Right atrium auricular region (tissue), 2 donors: ENCODE data around the gene TBC1D21. TPM values are rescaled to one million over a fixed set of nuclear protein-coding genes. Genes with fewer than 3 reads are reported as not detected.

ENCODE experiments used
- DNase-seq: peaks from one replicate; pipeline ENCODE4 v3.0.0-alpha.2; 2019; ENCODE audit warnings: low spot score
- H3K27ac ChIP-seq, 2 donors: fragments of 200-600 bp; sonication (generic); 1 replicate in 1 of 2; 2 replicates in 1 of 2; pipeline ENCODE4 v1.5.1; 2016 to 2019
- H3K27me3 ChIP-seq, 2 donors: fragments of 200-600 bp; sonication (generic); one replicate each; pipeline versions ENCODE4 v1.5.1 to v1.6.0; 2017 to 2019
- H3K36me3 ChIP-seq: fragments of 200-600 bp; sonication (generic); one replicate; pipeline ENCODE4 v1.5.1; 2016
- H3K4me1 ChIP-seq, 2 donors: fragments of 200-600 bp; sonication (generic); one replicate each; pipeline versions ENCODE4 v1.5.1 to v1.6.0; 2017 to 2019
- H3K4me3 ChIP-seq, 2 donors: fragments of 200-600 bp; sonication (generic); 1 replicate in 1 of 2; 2 replicates in 1 of 2; pipeline ENCODE4 v1.5.1; 2017 to 2019; ENCODE audit warnings: mild to moderate bottlenecking in 1 of 2, moderate library complexity in 1 of 2
- H3K9me3 ChIP-seq, 2 donors: fragments of 200-600 bp; sonication (generic); one replicate each; pipeline ENCODE4 v1.5.1; 2019
- total RNA-seq, 2 donors: library from RNA; depleted of rRNA; stranded (reverse); fragments of >200 nt; gene quantifications; one replicate each; pipeline ENCODE4 v1.1.0, GENCODE V29; 2016
- TF ChIP-seq, protein P1 (sequence below), 2 donors: fragments of 200-600 bp; sonication (generic); IDR thresholded peaks; one replicate each; pipeline ENCODE4 v1.5.1; 2019; ENCODE audit warnings: antibody characterized with exemption in 2 of 2

The TBC1D21 gene
- total RNA-seq, 2 donors from 2014 or later = not detected

DNA sequence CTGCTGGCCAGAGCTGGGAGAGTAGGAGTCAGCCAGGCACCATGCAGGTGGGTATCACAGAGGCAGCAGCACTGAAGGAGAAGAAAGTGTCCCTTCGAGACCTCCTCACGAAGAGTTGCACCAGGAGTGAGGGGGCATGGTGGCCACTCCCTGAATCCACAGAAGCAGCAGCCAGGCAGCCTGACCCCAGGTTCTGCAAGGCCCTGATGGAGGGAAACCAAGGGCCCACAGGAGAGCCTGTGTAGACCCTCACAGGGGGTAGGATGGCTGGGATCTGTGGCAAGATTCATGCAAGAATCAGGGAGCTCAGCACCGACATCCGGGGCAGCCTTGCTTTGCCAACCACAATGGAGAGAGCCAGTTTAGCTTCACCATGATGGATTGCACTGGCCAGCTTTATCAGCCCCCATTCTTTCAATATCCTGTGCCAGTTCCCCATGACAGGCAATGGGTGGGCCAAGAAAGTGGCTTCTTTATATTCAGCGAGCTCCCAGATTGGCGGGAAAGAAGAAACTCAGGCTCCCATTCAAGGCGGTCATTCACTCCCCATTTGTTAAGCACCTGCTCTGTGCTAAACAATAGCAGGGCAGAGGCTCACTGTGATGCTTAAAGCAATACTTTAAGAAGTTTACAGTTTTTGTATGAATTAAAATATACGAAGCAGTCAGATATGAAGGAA, 33.5 kb upstream of the TBC1D21 start:
- no peaks in the 10 kb centered on the region for H3K9me3 ChIP-seq

DNA sequence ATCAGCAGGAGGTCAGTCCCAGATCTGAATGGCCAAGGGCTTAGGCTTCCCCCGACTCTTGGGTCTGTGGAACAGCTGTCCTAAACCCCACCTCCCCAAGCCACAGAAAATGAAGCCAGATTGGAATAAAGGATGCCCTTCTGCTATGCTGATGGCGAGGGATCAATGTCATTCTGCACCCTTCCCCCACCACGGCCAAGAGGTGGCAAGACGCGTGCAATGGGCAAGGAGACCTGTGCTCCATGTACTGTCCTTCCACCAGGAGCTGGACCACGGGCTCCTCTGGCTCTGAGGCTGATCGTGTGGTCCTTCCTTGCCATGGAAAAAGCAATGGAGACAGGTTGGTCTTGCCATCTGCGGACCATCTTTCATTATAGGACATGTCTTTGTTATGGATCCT, 32.6 kb upstream of the TBC1D21 start:
- TF ChIP-seq, protein P1, sequence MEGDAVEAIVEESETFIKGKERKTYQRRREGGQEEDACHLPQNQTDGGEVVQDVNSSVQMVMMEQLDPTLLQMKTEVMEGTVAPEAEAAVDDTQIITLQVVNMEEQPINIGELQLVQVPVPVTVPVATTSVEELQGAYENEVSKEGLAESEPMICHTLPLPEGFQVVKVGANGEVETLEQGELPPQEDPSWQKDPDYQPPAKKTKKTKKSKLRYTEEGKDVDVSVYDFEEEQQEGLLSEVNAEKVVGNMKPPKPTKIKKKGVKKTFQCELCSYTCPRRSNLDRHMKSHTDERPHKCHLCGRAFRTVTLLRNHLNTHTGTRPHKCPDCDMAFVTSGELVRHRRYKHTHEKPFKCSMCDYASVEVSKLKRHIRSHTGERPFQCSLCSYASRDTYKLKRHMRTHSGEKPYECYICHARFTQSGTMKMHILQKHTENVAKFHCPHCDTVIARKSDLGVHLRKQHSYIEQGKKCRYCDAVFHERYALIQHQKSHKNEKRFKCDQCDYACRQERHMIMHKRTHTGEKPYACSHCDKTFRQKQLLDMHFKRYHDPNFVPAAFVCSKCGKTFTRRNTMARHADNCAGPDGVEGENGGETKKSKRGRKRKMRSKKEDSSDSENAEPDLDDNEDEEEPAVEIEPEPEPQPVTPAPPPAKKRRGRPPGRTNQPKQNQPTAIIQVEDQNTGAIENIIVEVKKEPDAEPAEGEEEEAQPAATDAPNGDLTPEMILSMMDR (IDR thresholded peaks at IDR 0.05) = no peak
- H3K36me3 ChIP-seq = no peaks in the 10 kb centered on the region
- no peak overlapping the region for H3K27ac ChIP-seq
- peaks cover 0 to 15% of the 10 kb centered on the region in 2 donors for H3K4me1 ChIP-seq
- H3K4me3 ChIP-seq = no peak overlapping the region
- no peaks in the 10 kb centered on the region for H3K27me3 ChIP-seq
- no peaks in the 10 kb centered on the region for H3K9me3 ChIP-seq
- DNase-seq = no peak

More for the DNA sequence above, 33.5 kb upstream of the TBC1D21 start:
- no peak overlapping the region for H3K4me3 ChIP-seq
- H3K27me3 ChIP-seq = no peaks in the 10 kb centered on the region
- H3K36me3 ChIP-seq = no peaks in the 10 kb centered on the region
- TF ChIP-seq, protein P1 (IDR thresholded peaks at IDR 0.05) = no peak
- no peak for DNase-seq
- H3K27ac ChIP-seq = no peak overlapping the region
- H3K4me1 ChIP-seq = peaks cover 0 to 15% of the 10 kb centered on the region in 2 donors

DNA sequence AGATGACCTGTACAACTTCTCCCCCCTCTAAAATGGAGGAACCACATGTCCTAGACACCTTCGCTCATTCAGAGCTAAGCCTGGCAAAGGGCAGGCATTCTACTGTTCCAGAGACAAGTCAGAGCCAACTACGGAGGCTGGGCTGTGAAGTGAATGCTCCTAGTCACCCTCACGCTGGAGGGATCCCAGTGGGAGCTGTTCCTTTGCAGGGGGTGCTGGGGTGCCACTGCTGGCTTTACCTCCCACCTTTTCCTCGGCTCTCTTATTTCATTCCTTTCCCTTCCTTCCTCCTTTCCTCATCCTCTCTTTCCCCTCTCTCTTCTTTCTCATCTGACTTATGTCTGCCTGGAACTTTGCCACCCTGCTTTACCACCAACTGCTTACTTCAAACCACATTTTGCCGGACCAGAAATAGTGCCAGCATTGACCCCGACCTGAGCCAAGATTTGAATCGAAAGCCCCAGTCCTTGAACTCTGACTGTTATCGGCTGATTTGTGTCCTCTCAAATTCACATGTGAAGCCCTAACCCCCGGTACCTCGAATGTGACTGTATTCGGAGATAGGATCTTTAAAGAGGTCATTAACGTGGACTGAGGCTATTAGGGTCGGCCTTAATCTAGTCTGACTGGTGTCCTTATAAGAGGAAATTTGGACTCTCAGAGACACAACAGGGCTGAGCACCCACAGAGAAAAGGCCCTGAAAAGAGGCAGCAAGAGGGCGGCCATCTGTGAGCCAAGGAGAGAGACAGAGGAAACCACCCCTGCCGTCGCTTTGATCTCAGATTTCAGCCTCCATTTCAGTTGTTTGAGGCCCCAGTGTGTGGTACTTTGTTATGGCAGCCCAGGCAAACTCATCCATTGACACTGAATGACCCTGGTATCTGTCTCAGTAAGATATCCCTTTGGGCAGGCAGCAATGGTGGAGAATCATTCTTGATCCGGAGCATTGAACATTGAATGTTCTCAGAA, 31.3 kb upstream of the TBC1D21 start:
- Histone ChIP-seq H3K4me1 (peaks cover 0 to 15% of the 10 kb centered on the region in 2 donors), H3K27ac (no peak overlapping the region), H3K36me3 (no peaks in the 10 kb centered on the region), H3K9me3 (no peaks in the 10 kb centered on the region), H3K4me3 (no peak overlapping the region), H3K27me3 (no peaks in the 10 kb centered on the region)
- no peak for DNase-seq
- TF ChIP-seq, protein P1 (IDR thresholded peaks at IDR 0.05) = no peak

DNA sequence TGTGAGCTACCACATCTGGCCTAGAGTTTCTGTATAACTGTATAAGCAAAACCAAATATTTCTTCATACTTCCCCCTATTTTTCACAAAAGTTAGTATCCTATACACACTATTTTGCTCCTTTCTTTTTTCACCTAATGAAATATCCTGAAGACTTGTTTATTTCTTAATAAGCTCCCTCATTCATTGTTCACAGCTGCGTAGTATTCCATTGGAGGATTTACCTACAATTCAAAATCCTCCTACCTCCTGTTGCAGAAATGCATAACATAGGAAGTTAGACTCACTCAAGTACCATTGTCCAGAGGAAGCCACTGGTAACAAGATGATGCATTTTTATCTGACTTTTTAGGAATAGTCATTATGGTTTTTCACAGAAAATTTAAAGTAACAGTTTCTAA, 29.6 kb upstream of the TBC1D21 start:
- H3K4me3 ChIP-seq = no peak overlapping the region
- DNase-seq = no peak

GRCh38 chr15:73844356-73844755, 29.0 kb upstream of the TBC1D21 start:
- H3K27me3 ChIP-seq = no peaks in the 10 kb centered on the region
- peaks cover 0 to 1% of the 10 kb centered on the region in 2 donors for H3K4me1 ChIP-seq
- no peak overlapping the region for H3K27ac ChIP-seq
- no peaks in the 10 kb centered on the region for H3K9me3 ChIP-seq
- H3K36me3 ChIP-seq = no peaks in the 10 kb centered on the region
- no peak for DNase-seq
- TF ChIP-seq, protein P1 (IDR thresholded peaks at IDR 0.05) = no peak
- no peak overlapping the region for H3K4me3 ChIP-seq

More for the DNA sequence above, 29.6 kb upstream of the TBC1D21 start:
- H3K4me1 ChIP-seq = peaks cover 0 to 7% of the 10 kb centered on the region in 2 donors
- H3K27ac ChIP-seq = no peak overlapping the region
- TF ChIP-seq, protein P1 (IDR thresholded peaks at IDR 0.05) = no peak
- no peaks in the 10 kb centered on the region for H3K27me3 ChIP-seq
- no peaks in the 10 kb centered on the region for H3K9me3 ChIP-seq
- H3K36me3 ChIP-seq = no peaks in the 10 kb centered on the region
